Measurements from ENCODE around the gene CCDC3.
"Not testable (repeated sequence)": the region's sequence is repeated elsewhere in the genome, so short reads cannot be mapped to it uniquely, and the experiment has no call there.

Gene CCDC3

GRCh38 chr10:12876266-12876665 is 125.2 kb downstream of the CCDC3 start:
- DNase-seq = no peak

GRCh38 chr10:12875100-12875499 is 126.4 kb downstream of the CCDC3 start:
- no peak for DNase-seq

- DNase-seq = no peak
Measured at GRCh38 chr10:12874501-12874900, 127.0 kb downstream of the CCDC3 start.

- DNase-seq = no peak
Measured at GRCh38 chr10:12873172-12873571, 128.3 kb downstream of the CCDC3 start.

GRCh38 chr10:12872577-12872976 is 128.9 kb downstream of the CCDC3 start:
- no peak for DNase-seq

GRCh38 chr10:12869427-12869826 is 132.1 kb downstream of the CCDC3 start:
- DNase-seq = no peak

GRCh38 chr10:12868229-12868628 is 133.3 kb downstream of the CCDC3 start:
- no peak for DNase-seq

- DNase-seq = not testable (repeated sequence)
Measured at GRCh38 chr10:12865515-12865914, 136.0 kb downstream of the CCDC3 start.

GRCh38 chr10:12862459-12862858 is 139.1 kb downstream of the CCDC3 start:
- no peak for DNase-seq

GRCh38 chr10:12854988-12855387 is 146.5 kb downstream of the CCDC3 start:
- DNase-seq = no peak

GRCh38 chr10:12852687-12853086 is 148.8 kb downstream of the CCDC3 start:
- no peak for DNase-seq

GRCh38 chr10:12849319-12850181 is 152.0 kb downstream of the CCDC3 start:
- no peak for DNase-seq

- DNase-seq = no peak
Measured at GRCh38 chr10:12848439-12849173, 152.9 kb downstream of the CCDC3 start.

GRCh38 chr10:12847361-12847975 is 154.0 kb downstream of the CCDC3 start:
- DNase-seq = no peak

- no peak for DNase-seq
Measured at GRCh38 chr10:12846718-12847117, 154.8 kb downstream of the CCDC3 start.

Measured in CD4-positive, alpha-beta T cell treated with Interleukin-4 for 1 hour (primary cell).